SK-N-SH (cell line): ENCODE data around the gene OR2L8. TPM values are rescaled to one million over a fixed set of nuclear protein-coding genes. Genes with fewer than 3 reads are reported as not detected.

ENCODE experiments used
- CTCF ChIA-PET: fragments of 300-600, 350-600 bp; formaldehyde crosslinking; extraction: SDS; loops from one replicate; lab custom pipeline; 2021; lab: Yijun Ruan, JAX
- POLR2A ChIA-PET: fragments of 350-600 bp; sonication (Branson Sonifier 250); formaldehyde crosslinking; extraction: SDS; loops from one replicate; lab custom pipeline; 2020; ENCODE audit warnings: antibody characterized with exemption, inconsistent platforms; lab: Yijun Ruan, JAX
- DNase-seq: peaks from one replicate; pipeline ENCODE4 v3.0.0; 2012
- H2AFZ ChIP-seq: fragments of 200-600 bp; sonication (generic); 2 replicates; pipeline ENCODE4 v1.8.1; 2016; ENCODE audit warnings: antibody characterized with exemption, mild to moderate bottlenecking, low read depth
- H3F3A ChIP-seq: fragments of 200-600 bp; sonication (generic); replicated peaks from 2 replicates; pipeline ENCODE3; 2016; ENCODE audit warnings: antibody characterized with exemption, mild to moderate bottlenecking; ENCODE audit not compliant: insufficient read depth
- H3K27ac ChIP-seq, 2 experiments: fragments of 200-500 bp in 1 of 2; fragments of 200-600 bp in 1 of 2; sonication (Bioruptor generic) in 1 of 2; sonication (generic), shearing (Covaris generic) in 1 of 2; 2 replicates each; pipeline versions ENCODE4 v1.5.1 to v1.6.1; 2014 to 2016; ENCODE audit warnings: low read depth in 2 of 2, inconsistent platforms in 1 of 2, low read length in 1 of 2, mild to moderate bottlenecking in 1 of 2, mixed read lengths in 1 of 2
- H3K27me3 ChIP-seq: fragments of 200-600 bp; sonication (generic), shearing (Covaris generic); 2 replicates; pipeline ENCODE4 v1.6.1; 2016; ENCODE audit warnings: mixed run types; ENCODE audit not compliant: insufficient read depth
- H3K36me3 ChIP-seq, 2 experiments: fragments of 200-500 bp in 1 of 2; fragments of 200-600 bp in 1 of 2; sonication (Bioruptor generic) in 1 of 2; sonication (generic) in 1 of 2; replicated peaks in 1 of 2; 2 replicates each; pipeline versions ENCODE3 to v1.5.1; 2014 to 2016; ENCODE audit warnings: low read length in 1 of 2, mild to moderate bottlenecking in 1 of 2; ENCODE audit not compliant: insufficient read depth in 2 of 2, control insufficient read depth in 1 of 2
- H3K4me1 ChIP-seq, 2 experiments: fragments of 200-500 bp in 1 of 2; fragments of 200-600 bp in 1 of 2; sonication (Bioruptor generic) in 1 of 2; sonication (generic), shearing (Covaris generic) in 1 of 2; 2 replicates each; pipeline versions ENCODE4 v1.5.1 to v1.6.1; 2014 to 2016; ENCODE audit warnings: low read depth in 1 of 2, low read length in 1 of 2, mixed run types in 1 of 2; ENCODE audit not compliant: insufficient read depth in 2 of 2, control insufficient read depth in 1 of 2
- H3K4me2 ChIP-seq: fragments of 200-600 bp; sonication (generic), shearing (Covaris generic); 2 replicates; pipeline ENCODE4 v1.6.1; 2017; ENCODE audit warnings: mixed run types
- H3K4me3 ChIP-seq, 2 experiments: fragments of 200-500 bp in 1 of 2; fragments of 200-600 bp in 1 of 2; sonication (Bioruptor generic) in 1 of 2; sonication (generic), shearing (Covaris generic) in 1 of 2; 2 replicates each; pipeline versions ENCODE4 v1.5.1 to v1.8.1; 2014 to 2016; ENCODE audit warnings: low read depth in 2 of 2, inconsistent platforms in 1 of 2, low read length in 1 of 2, mild to moderate bottlenecking in 1 of 2, mixed read lengths in 1 of 2, moderate library complexity in 1 of 2
- H3K79me2 ChIP-seq: fragments of 200-600 bp; sonication (generic); 2 replicates; pipeline ENCODE4 v1.8.1; 2017; ENCODE audit warnings: mild to moderate bottlenecking; ENCODE audit not compliant: insufficient read depth
- H3K9ac ChIP-seq: fragments of 200-600 bp; sonication (generic); 2 replicates; pipeline ENCODE4 v1.6.1; 2017; ENCODE audit warnings: mixed run types
- H3K9me2 ChIP-seq: fragments of 200-600 bp; sonication (generic); 2 replicates; pipeline ENCODE4 v1.6.1; 2017; ENCODE audit warnings: mixed run types
- H3K9me3 ChIP-seq: fragments of 200-600 bp; sonication (generic); 2 replicates; pipeline ENCODE4 v1.6.1; 2017; ENCODE audit warnings: mixed run types, mild to moderate bottlenecking, moderate library complexity
- H4K20me1 ChIP-seq: fragments of 200-600 bp; sonication (generic); 2 replicates; pipeline ENCODE4 v1.6.1; 2017; ENCODE audit warnings: mild to moderate bottlenecking, mixed run types; ENCODE audit not compliant: insufficient read depth
- EP300 ChIP-seq, 2 experiments: IDR thresholded peaks; 2 replicates each; pipeline versions ENCODE4 v1.4.0 to v1.6.1; 2012; ENCODE audit warnings: borderline replicate concordance in 1 of 2, low read depth in 1 of 2, low read length in 1 of 2
- EZH2phosphoT487 ChIP-seq: fragments of 200-600 bp; sonication (generic); IDR thresholded peaks from 2 replicates; pipeline ENCODE4 v1.6.1; 2017; ENCODE audit warnings: low read depth, mixed run types, mild to moderate bottlenecking, antibody characterized with exemption, moderate library complexity, borderline replicate concordance
- FOSL2 ChIP-seq: IDR thresholded peaks from 2 replicates; pipeline ENCODE4 v1.4.0; 2012; ENCODE audit warnings: low read depth, mild to moderate bottlenecking, moderate library complexity, borderline replicate concordance
- FOXJ3 ChIP-seq: sonication (generic); formaldehyde crosslinking; IDR thresholded peaks from 2 replicates; pipeline ENCODE4 v1.5.1; 2020; ENCODE audit warnings: mild to moderate bottlenecking, missing genetic modification reagents
- GABPA ChIP-seq: IDR thresholded peaks from 2 replicates; pipeline ENCODE4 v1.4.0; 2012; ENCODE audit warnings: low read depth, mild to moderate bottlenecking
- IRF3 ChIP-seq: fragments of 150-350 bp; IDR thresholded peaks from 2 replicates; pipeline ENCODE4 v1.6.1; 2016; ENCODE audit warnings: mild to moderate bottlenecking, low read depth, low read length
- MAX ChIP-seq: IDR thresholded peaks from 2 replicates; pipeline ENCODE4 v1.4.0; 2012; ENCODE audit warnings: low read depth
- MEF2A ChIP-seq: IDR thresholded peaks from 2 replicates; pipeline ENCODE4 v1.4.0; 2012; ENCODE audit warnings: low read depth, borderline replicate concordance
- MXI1 ChIP-seq: IDR thresholded peaks from 2 replicates; pipeline ENCODE4 v1.6.1; 2012; ENCODE audit warnings: mild to moderate bottlenecking, low read depth, low read length, improper control_type of control experiment
- NFIC ChIP-seq: IDR thresholded peaks from 2 replicates; pipeline ENCODE4 v1.4.0; 2012; ENCODE audit warnings: borderline replicate concordance
- RCOR1 ChIP-seq: fragments of 150-350 bp; IDR thresholded peaks from 2 replicates; pipeline ENCODE4 v1.6.1; 2017; ENCODE audit warnings: antibody characterized with exemption, low read length
- REST ChIP-seq: IDR thresholded peaks from 2 replicates; pipeline ENCODE4 v1.6.1; 2012; ENCODE audit warnings: mild to moderate bottlenecking, low read depth, low read length, moderate library complexity
- TAF1 ChIP-seq: IDR thresholded peaks from 2 replicates; pipeline ENCODE4 v1.6.1; 2012; ENCODE audit warnings: low read depth, mild to moderate bottlenecking, low read length, moderate library complexity, borderline replicate concordance
- TEAD4 ChIP-seq: IDR thresholded peaks from 2 replicates; pipeline ENCODE4 v1.4.0; 2012; ENCODE audit warnings: mild to moderate bottlenecking, borderline replicate concordance; ENCODE audit not compliant: insufficient read depth
- USF2 ChIP-seq: fragments of 150-350 bp; IDR thresholded peaks from 2 replicates; pipeline ENCODE4 v1.6.1; 2017; ENCODE audit warnings: antibody characterized with exemption, low read length, low read depth, borderline replicate concordance
- YY1 ChIP-seq: IDR thresholded peaks from 2 replicates; pipeline ENCODE4 v1.4.0; 2012; ENCODE audit warnings: low read depth, mild to moderate bottlenecking
- WGBS: methylation state at CpG from one replicate; pipeline ENCODE4 v1.1.6; 2017; ENCODE audit warnings: low lambda C conversion rate; 5-methylcytosine and 5-hydroxymethylcytosine counted together
- polyA plus RNA-seq, 3 experiments: library from polyadenylated mRNA; depleted of rRNA; stranded (reverse); fragments of >200 nt; gene quantifications; 2 replicates each; pipeline ENCODE4 v1.2.3, GENCODE V29; 2012

The OR2L8 gene
- polyA plus RNA-seq, 1 of the 3 experiments (the other 2 are of a cell fraction): not detected

- TF ChIP-seq MAX (no peak), IRF3 (no peak)
Measured at GRCh38 chr1:247923941-247924340, 24.7 kb upstream of the OR2L8 start (continued).

- 17% methylated on average over 9 of the region's 9 CpGs for WGBS
- TF ChIP-seq TAF1 (no peak), GABPA (no peak), REST (no peak), FOSL2 (no peak), MEF2A (no peak), MXI1 (no peak), RCOR1 (no peak), EP300 (IDR thresholded peaks at IDR 0.05; ENCODE audit: borderline replicate concordance in 1 of 2, low read depth in 1 of 2, low read length in 1 of 2) (no peak), EZH2phosphoT487 (no peak), NFIC (no peak), FOXJ3 (CRISPR knock-in tag) (no peak), TEAD4 (no peak), USF2 (no peak), YY1 (no peak)
- TF ChIP-seq, all 33 proteins: peak for 0
- Histone ChIP-seq H3K4me3 (no peak within 1 kb of the TSS), H3K4me2 (no peak within 1 kb of the TSS), H3F3A (no peaks in the 10 kb centered on the region), H3K36me3 (no peaks in the 10 kb centered on the region), H3K27me3 (peaks cover 6% of the 10 kb centered on the region; the same call in 1 of the 2 replicates), H4K20me1 (no peaks in the 10 kb centered on the region), H2AFZ (no peak within 1 kb of the TSS; the same call in 1 of the 2 replicates), H3K4me1 (no peaks in the 10 kb centered on the region), H3K9ac (no peak within 1 kb of the TSS), H3K9me2 (no peaks in the 10 kb centered on the region), H3K27ac (no peak within 1 kb of the TSS), H3K9me3 (no peaks in the 10 kb centered on the region), H3K79me2 (no peaks in the 10 kb centered on the region)
- DNase-seq: no peak
- ChIA-PET POLR2A (no interaction called here), CTCF (interaction anchor here (1.0 to 1.9 kb wide), 2 partner anchors 12 kb away, joined by 3 to 4 read pairs; no protein-coding TSS in a partner anchor)
Measured at GRCh38 chr1:247924868-247925267, 23.8 kb upstream of the OR2L8 start, which contains the start of gene OR2AJ1. Gene OR2AJ1, plus strand, starts transcription at chr1:247924889. Its CDS starts 8,880 bp downstream, at chr1:247933769.
